GM23248 (cell line): Measurements from ENCODE around the gene RP9. TPM values are rescaled to one million over a fixed set of nuclear protein-coding genes. Genes with fewer than 3 reads are reported as not detected.

Experiments
- DNase-seq: peaks from one replicate; pipeline ENCODE4 v3.0.0-alpha.2; 2015
- H2AFZ ChIP-seq: fragments of 200-600 bp; sonication (generic); 2 replicates; pipeline ENCODE4 v1.6.1; 2016; ENCODE audit warnings: antibody characterized with exemption
- H3F3A ChIP-seq: fragments of 200-600 bp; sonication (generic); 2 replicates; pipeline ENCODE4 v1.6.1; 2016; ENCODE audit warnings: mild to moderate bottlenecking, antibody characterized with exemption, mixed run types; ENCODE audit not compliant: insufficient read depth
- H3K27ac ChIP-seq: fragments of 200-600 bp; sonication (generic); 2 replicates; pipeline ENCODE4 v1.5.1; 2016; ENCODE audit warnings: mild to moderate bottlenecking
- H3K27me3 ChIP-seq: fragments of 200-600 bp; sonication (generic); replicated peaks from 2 replicates; pipeline ENCODE4 v1.6.1; 2016; ENCODE audit warnings: mild to moderate bottlenecking; ENCODE audit not compliant: insufficient read depth
- H3K36me3 ChIP-seq: fragments of 200-600 bp; sonication (generic); 2 replicates; pipeline ENCODE4 v1.6.1; 2016; ENCODE audit warnings: low read depth, mild to moderate bottlenecking
- H3K4me1 ChIP-seq: fragments of 200-600 bp; sonication (generic); 2 replicates; pipeline ENCODE4 v1.6.1; 2016; ENCODE audit warnings: mild to moderate bottlenecking; ENCODE audit not compliant: insufficient read depth
- H3K4me2 ChIP-seq: fragments of 200-600 bp; sonication (generic); one replicate; pipeline ENCODE4 v1.6.1; 2016; ENCODE audit warnings: mild to moderate bottlenecking; ENCODE audit not compliant: unreplicated experiment
- H3K4me3 ChIP-seq: fragments of 200-600 bp; sonication (generic); 2 replicates; pipeline ENCODE4 v1.5.1; 2016; ENCODE audit warnings: mild to moderate bottlenecking
- H3K79me2 ChIP-seq: fragments of 200-600 bp; sonication (generic); 2 replicates; pipeline ENCODE4 v1.6.1; 2016; ENCODE audit warnings: mild to moderate bottlenecking; ENCODE audit not compliant: insufficient read depth
- H3K9ac ChIP-seq: fragments of 200-600 bp; sonication (generic); 2 replicates; pipeline ENCODE4 v1.6.1; 2016; ENCODE audit warnings: mild to moderate bottlenecking
- H3K9me2 ChIP-seq: fragments of 200-600 bp; sonication (generic); 2 replicates; pipeline ENCODE4 v1.6.1; 2016; ENCODE audit warnings: mixed run types, mild to moderate bottlenecking, moderate library complexity; ENCODE audit not compliant: insufficient read depth
- H3K9me3 ChIP-seq: fragments of 200-600 bp; sonication (generic); one replicate; pipeline ENCODE4 v1.6.1; 2017; ENCODE audit warnings: low read depth
- H4K20me1 ChIP-seq: fragments of 200-600 bp; sonication (generic); 2 replicates; pipeline ENCODE4 v1.6.0; 2016; ENCODE audit not compliant: insufficient read depth
- EZH2 ChIP-seq: fragments of 200-600 bp; sonication (generic); IDR thresholded peaks from 2 replicates; pipeline ENCODE4 v1.6.1; 2018; ENCODE audit warnings: antibody characterized with exemption, mild to moderate bottlenecking; ENCODE audit not compliant: insufficient read depth, poor library complexity, severe bottlenecking
- EZH2phosphoT487 ChIP-seq: fragments of 200-600 bp; sonication (generic); IDR thresholded peaks from 2 replicates; pipeline ENCODE4 v1.6.1; 2018; ENCODE audit warnings: antibody characterized with exemption, moderate library complexity, mild to moderate bottlenecking, low read depth; ENCODE audit not compliant: insufficient read depth
- WGBS, 2 experiments: methylation state at CpG; one replicate each; pipeline ENCODE4 v1.1.6; 2015 to 2017; ENCODE audit warnings: low lambda C conversion rate in 2 of 2, low coverage in 1 of 2; ENCODE audit errors: missing lambda C conversion rate in 2 of 2; 5-methylcytosine and 5-hydroxymethylcytosine counted together
- in situ Hi-C: fragments of 300-500 bp; cut with MboI; formaldehyde crosslinking; loops from 2 replicates; pipeline ENCODE4 v1.15.0; 2020
- polyA plus RNA-seq: library from polyadenylated mRNA; unstranded; fragments of >200 nt; fragmentation: Nextera tagmentation; extraction: Ambion mirVana; gene quantifications from 2 replicates; pipeline ENCODE4 v1.2.1, GENCODE V29; 2016
- total RNA-seq: library from RNA; depleted of rRNA; stranded (reverse); fragments of >200 nt; shearing (Covaris generic); gene quantifications from 2 replicates; pipeline ENCODE4 v1.2.3, GENCODE V29; 2014

Gene RP9
- total and polyA plus RNA-seq, 2 experiments from 2014 or later: 9.5 to 24.7 TPM

GRCh38 chr7:33093266-33093665, 15.9 kb downstream of the RP9 start:
- no peak overlapping the region for H3K9ac ChIP-seq
- no peak for TF ChIP-seq EZH2phosphoT487
- TF ChIP-seq EZH2: no peak
- H3K36me3 ChIP-seq: peaks cover 37% of the 10 kb centered on the region
- no peak overlapping the region for H3K4me3 ChIP-seq
- H3K27me3 ChIP-seq: no peaks in the 10 kb centered on the region
- no peaks in the 10 kb centered on the region for H3K9me2 ChIP-seq
- H2AFZ ChIP-seq: no peak overlapping the region
- H3K9me3 ChIP-seq: no peaks in the 10 kb centered on the region
- H3K4me2 ChIP-seq: no peak overlapping the region
- in situ Hi-C loops: no loop called here
- no peak overlapping the region for H3K27ac ChIP-seq
- DNase-seq: no peak
- H3K4me1 ChIP-seq: no peaks in the 10 kb centered on the region
- no peaks in the 10 kb centered on the region for H4K20me1 ChIP-seq
- no peaks in the 10 kb centered on the region for H3K79me2 ChIP-seq
- H3F3A ChIP-seq: peaks cover 3% of the 10 kb centered on the region; the same call in 1 of the 2 replicates
- 87% methylated on average over 4 of the region's 4 CpGs for WGBS, 2 experiments

GRCh38 chr7:33091641-33092191, 17.5 kb downstream of the RP9 start:
- Histone ChIP-seq H3F3A (peaks cover 3% of the 10 kb centered on the region; the same call in 1 of the 2 replicates), H3K4me2 (no peak overlapping the region), H2AFZ (no peak overlapping the region), H3K4me3 (no peak overlapping the region), H3K9ac (no peak overlapping the region), H3K9me3 (no peaks in the 10 kb centered on the region), H4K20me1 (no peaks in the 10 kb centered on the region), H3K79me2 (no peaks in the 10 kb centered on the region), H3K4me1 (no peaks in the 10 kb centered on the region), H3K27ac (no peak overlapping the region), H3K27me3 (no peaks in the 10 kb centered on the region), H3K9me2 (no peaks in the 10 kb centered on the region), H3K36me3 (peaks cover 21% of the 10 kb centered on the region)
- WGBS, 2 experiments: 93 to 96% methylated on average over 5 of the region's 5 CpGs
- in situ Hi-C loops: no loop called here
- DNase-seq: no peak
- TF ChIP-seq EZH2phosphoT487 (no peak), EZH2 (no peak)

- Histone ChIP-seq H3K27me3 (no peaks in the 10 kb centered on the region), H3K36me3 (peaks cover 15% of the 10 kb centered on the region), H3K4me2 (no peak overlapping the region), H3K9me2 (no peaks in the 10 kb centered on the region), H3K4me1 (no peaks in the 10 kb centered on the region), H3K27ac (no peak overlapping the region), H2AFZ (no peak overlapping the region), H4K20me1 (no peaks in the 10 kb centered on the region), H3K9me3 (no peaks in the 10 kb centered on the region), H3K79me2 (no peaks in the 10 kb centered on the region), H3K4me3 (no peak overlapping the region), H3F3A (peaks cover 3% of the 10 kb centered on the region; the same call in 1 of the 2 replicates), H3K9ac (no peak overlapping the region)
- TF ChIP-seq EZH2: no peak
- TF ChIP-seq EZH2phosphoT487: no peak
- 86 to 90% methylated on average over 4 of the region's 4 CpGs for WGBS, 2 experiments
- peak; percentile 7 for DNase-seq
- in situ Hi-C loops: no loop called here
These were observed 18.1 kb downstream of the RP9 start for GRCh38 chr7:33091111-33091531.

GRCh38 chr7:33089142-33089541, 20.1 kb downstream of the RP9 start:
- Histone ChIP-seq H3K9me3 (no peaks in the 10 kb centered on the region), H2AFZ (no peak overlapping the region), H3F3A (no peaks in the 10 kb centered on the region; the same call in 1 of the 2 replicates), H3K4me2 (no peak overlapping the region), H3K27ac (no peak overlapping the region), H3K4me3 (no peak overlapping the region), H3K9me2 (no peaks in the 10 kb centered on the region), H3K27me3 (no peaks in the 10 kb centered on the region), H3K4me1 (no peaks in the 10 kb centered on the region), H3K9ac (no peak overlapping the region), H4K20me1 (no peaks in the 10 kb centered on the region), H3K79me2 (no peaks in the 10 kb centered on the region), H3K36me3 (peaks cover 2% of the 10 kb centered on the region; the same call in 1 of the 2 replicates)
- no peak for DNase-seq
- TF ChIP-seq EZH2phosphoT487 (no peak), EZH2 (no peak)
- WGBS, 2 experiments: 66 to 72% methylated on average over 7 of the region's 7 CpGs
- in situ Hi-C loops: no loop called here
